DMS 273 (cell line): ENCODE measurements around the gene MT1X.
"Not testable (repeated sequence)": the region's sequence is repeated elsewhere in the genome, so short reads cannot be mapped to it uniquely, and the experiment has no call there.

Experiments
- DNase-seq: peaks from one replicate; lab custom pipeline; 2025; ENCODE audit not compliant: unreplicated experiment; lab: John Stamatoyannopoulos, UW

The MT1X gene

GRCh38 chr16:56653218-56653617 lies 29.1 kb upstream of the MT1X start:
- DNase-seq = no peak

- peak; percentile 80 for DNase-seq
These were observed 24.5 kb upstream of the MT1X start, which contains the start of gene MT1F for GRCh38 chr16:56657555-56658326. Gene MT1F, plus strand, starts transcription at chr16:56657959. Its CDS starts 100 bp downstream, at chr16:56658059.

- no peak for DNase-seq
These were observed 23.9 kb upstream of the MT1X start for GRCh38 chr16:56658327-56658875.

- no peak for DNase-seq
These were observed 19.6 kb upstream of the MT1X start for GRCh38 chr16:56662357-56663354.

GRCh38 chr16:56664506-56664905 lies 17.8 kb upstream of the MT1X start:
- DNase-seq = no peak

- not testable (repeated sequence) for DNase-seq
These were observed 16.7 kb upstream of the MT1X start for GRCh38 chr16:56665286-56666261.

GRCh38 chr16:56667581-56668571 lies 14.4 kb upstream of the MT1X start, which contains the start of gene MT1G:
Gene MT1G, minus strand, starts transcription at chr16:56668065. Its CDS starts 72 bp downstream, at chr16:56667993.
- DNase-seq = peak; percentile 71

GRCh38 chr16:56669005-56669839 lies 13.0 kb upstream of the MT1X start, which contains the start of gene MT1H:
Gene MT1H, plus strand, starts transcription at chr16:56669814. Its CDS starts 71 bp downstream, at chr16:56669885.
- DNase-seq = no peak

- no peak for DNase-seq
These were observed 12.2 kb upstream of the MT1X start for GRCh38 chr16:56669840-56670619.

GRCh38 chr16:56670620-56670934 lies 11.7 kb upstream of the MT1X start:
- DNase-seq = no peak

- not testable (repeated sequence) for DNase-seq
These were observed 10.6 kb upstream of the MT1X start for GRCh38 chr16:56671691-56672090.

- DNase-seq = not testable (repeated sequence)
These were observed 10.1 kb upstream of the MT1X start for GRCh38 chr16:56672171-56672570.

- no peak for DNase-seq
These were observed 9.3 kb upstream of the MT1X start for GRCh38 chr16:56672761-56673536.

GRCh38 chr16:56673921-56674320 lies 8.3 kb upstream of the MT1X start:
- DNase-seq = peak; percentile 54

GRCh38 chr16:56674570-56674969 lies 7.7 kb upstream of the MT1X start:
- DNase-seq = not testable (repeated sequence)

- no peak for DNase-seq
These were observed 6.5 kb upstream of the MT1X start for GRCh38 chr16:56675685-56676210.
